Erythroblast (primary cell): Measurements from ENCODE around the gene PYY.

Source experiments
- GATA1 ChIP-seq: IDR thresholded peaks from 2 replicates; pipeline ENCODE4 v1.6.1; 2011; ENCODE audit warnings: low read depth, mild to moderate bottlenecking, control low read depth, low read length, moderate library complexity
- POLR2A ChIP-seq: IDR thresholded peaks from 2 replicates; pipeline ENCODE4 v1.6.1; 2011; ENCODE audit warnings: mild to moderate bottlenecking, low read length

DNA sequence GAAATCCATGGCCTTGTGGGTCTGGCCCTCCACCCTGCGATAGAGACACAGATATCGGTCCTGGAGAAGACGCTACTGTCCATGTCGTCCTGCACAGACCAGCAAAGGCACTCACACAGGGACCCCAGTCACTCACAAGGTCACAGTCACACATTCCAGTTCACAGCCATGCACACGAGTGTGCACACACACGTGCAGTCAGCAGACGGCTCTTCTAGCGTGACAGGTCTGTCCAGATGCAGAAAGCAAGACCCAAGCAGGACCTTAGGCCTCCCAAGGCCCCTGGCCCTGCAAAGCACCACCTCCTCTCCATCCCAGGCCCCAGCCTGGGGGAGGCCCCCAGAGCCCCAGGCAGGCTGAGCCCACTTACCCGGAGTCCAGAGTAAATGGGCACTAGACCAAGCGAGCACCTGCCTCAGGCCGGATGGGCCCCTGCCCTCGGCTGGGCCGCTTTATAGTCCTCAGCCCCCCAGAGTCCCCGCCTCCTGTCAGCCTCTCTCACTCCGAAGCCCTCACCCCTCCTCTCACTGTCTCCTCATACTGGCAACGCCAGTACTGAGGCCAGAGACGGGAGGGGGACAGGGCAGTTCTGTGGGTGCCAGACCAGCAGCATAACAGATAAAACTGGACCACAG, 11.6 kb downstream of the PYY start, which contains the start of gene PPY:
- TF ChIP-seq POLR2A (no peak), GATA1 (no peak)
